ENCODE measurements around the gene CPSF2.
A peak's percentile ranks its signal among the peaks of the same experiment; 100 is the strongest.

The CPSF2 gene

DNA sequence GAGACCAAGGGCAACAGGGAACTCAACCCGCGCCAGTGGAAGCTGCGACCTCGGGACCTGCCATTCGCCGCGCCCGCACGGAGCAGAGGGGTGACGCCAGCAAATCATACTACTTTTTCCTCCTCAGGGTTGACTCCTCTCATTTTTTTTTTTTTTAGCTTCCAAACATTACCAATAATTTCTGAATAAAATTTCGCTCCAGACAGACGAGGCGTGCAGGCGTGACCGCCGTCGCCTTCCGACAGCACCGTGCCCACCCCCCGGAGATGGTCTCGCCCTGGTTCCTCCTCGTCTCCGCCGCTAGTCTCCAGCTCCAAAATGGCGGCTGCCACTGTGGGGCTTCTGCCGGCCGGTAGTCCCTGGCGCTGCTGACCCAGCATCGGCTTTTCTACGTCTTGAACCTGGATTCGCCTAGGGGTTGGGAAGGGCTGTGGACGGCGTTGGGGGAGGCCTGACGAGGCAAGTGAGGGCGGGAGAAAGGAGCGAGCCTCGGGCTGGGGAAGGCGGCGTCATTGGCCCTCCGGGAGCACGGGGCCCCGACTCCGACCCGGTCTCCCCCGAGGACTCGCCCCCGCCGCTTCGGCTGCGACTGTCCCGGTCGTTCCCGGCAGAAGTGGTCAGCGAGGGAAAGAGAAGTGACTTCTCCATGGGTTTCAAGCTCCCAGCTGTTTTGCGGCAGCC lies at the start of gene CPSF2, which contains the start of gene NDUFB1:
Gene CPSF2 (plus strand): TSS at position 300 of the 681 bp plus-strand sequence. CDS start 9,016 bp downstream, outside the sequence.
Gene NDUFB1 (minus strand): TSS at position 37 of the 681 bp plus-strand sequence. CDS start 4,069 bp downstream, outside the sequence.
- Mint-ChIP-seq H3K4me3 (peak within 1 kb of the TSS; percentile 92), H3K9me3 (no peaks in the 10 kb centered on the region), H3K27ac (peak within 1 kb of the TSS; percentile 100), H3K36me3 (ENCODE audit: low read depth) (peaks cover 82% of the 10 kb centered on the region), H3K27me3 (no peaks in the 10 kb centered on the region), H3K4me1 (ENCODE audit: low read depth) (peaks cover 42% of the 10 kb centered on the region)
- peak; percentile 91 for DNase-seq

- Mint-ChIP-seq H3K4me3 (no peak overlapping the region), H3K9me3 (no peaks in the 10 kb centered on the region), H3K27me3 (no peaks in the 10 kb centered on the region), H3K36me3 (ENCODE audit: low read depth) (peaks cover 62% of the 10 kb centered on the region), H3K27ac (no peak overlapping the region), H3K4me1 (ENCODE audit: low read depth) (no peaks in the 10 kb centered on the region)
- no peak for DNase-seq
Observed at GRCh38 chr14:92074555-92074954, 47.2 kb upstream of the CPSF2 start.

GRCh38 chr14:92088494-92088893 lies 33.3 kb upstream of the CPSF2 start:
- Mint-ChIP-seq H3K27ac (no peak overlapping the region), H3K9me3 (no peaks in the 10 kb centered on the region), H3K27me3 (no peaks in the 10 kb centered on the region), H3K4me3 (no peak overlapping the region), H3K4me1 (ENCODE audit: low read depth) (no peaks in the 10 kb centered on the region), H3K36me3 (ENCODE audit: low read depth) (peaks cover 58% of the 10 kb centered on the region)
- no peak for DNase-seq

DNA sequence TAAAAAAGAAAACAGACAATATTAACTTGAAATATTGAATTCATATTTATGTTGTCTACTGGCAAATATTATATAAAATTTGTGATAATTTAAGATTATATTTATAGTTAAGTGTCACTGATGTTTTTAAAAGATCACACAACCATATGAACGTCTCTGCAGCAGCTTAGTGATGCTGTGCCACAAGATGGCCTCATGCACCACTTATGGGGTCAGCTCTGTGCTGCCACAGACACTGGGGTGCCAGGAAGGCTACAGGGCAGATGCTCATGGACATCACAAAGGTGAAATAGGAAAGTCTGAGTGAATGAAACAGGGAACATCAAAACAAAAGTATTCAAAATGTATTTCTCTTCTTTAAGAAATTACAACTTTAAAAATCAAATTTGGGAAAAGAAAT lies 28.4 kb upstream of the CPSF2 start:
- Mint-ChIP-seq H3K4me1 (ENCODE audit: low read depth) (no peaks in the 10 kb centered on the region), H3K9me3 (no peaks in the 10 kb centered on the region), H3K27ac (no peak overlapping the region), H3K4me3 (no peak overlapping the region), H3K27me3 (no peaks in the 10 kb centered on the region), H3K36me3 (ENCODE audit: low read depth) (peaks cover 43% of the 10 kb centered on the region)
- DNase-seq, result no peak

GRCh38 chr14:92099802-92100201 lies 22.0 kb upstream of the CPSF2 start:
- H3K4me1 Mint-ChIP-seq (ENCODE audit: low read depth), result peaks cover 33% of the 10 kb centered on the region
- DNase-seq, result no peak
- peaks cover 12% of the 10 kb centered on the region for H3K36me3 Mint-ChIP-seq (ENCODE audit: low read depth)
- no peaks in the 10 kb centered on the region for H3K27me3 Mint-ChIP-seq
- no peaks in the 10 kb centered on the region for H3K9me3 Mint-ChIP-seq
- no peak overlapping the region for H3K27ac Mint-ChIP-seq
- H3K4me3 Mint-ChIP-seq, result no peak overlapping the region

- Mint-ChIP-seq H3K4me1 (ENCODE audit: low read depth) (peaks cover 57% of the 10 kb centered on the region), H3K36me3 (ENCODE audit: low read depth) (peaks cover 6% of the 10 kb centered on the region), H3K27me3 (no peaks in the 10 kb centered on the region), H3K4me3 (no peak overlapping the region), H3K9me3 (no peaks in the 10 kb centered on the region), H3K27ac (peak overlapping the region; percentile 28)
- DNase-seq, result no peak
Observed at GRCh38 chr14:92103363-92103989, 18.3 kb upstream of the CPSF2 start.

GRCh38 chr14:92105073-92105892 lies 16.5 kb upstream of the CPSF2 start:
- Mint-ChIP-seq H3K9me3 (no peaks in the 10 kb centered on the region), H3K27me3 (no peaks in the 10 kb centered on the region), H3K4me1 (ENCODE audit: low read depth) (peaks cover 51% of the 10 kb centered on the region), H3K4me3 (peak overlapping the region; percentile 94), H3K36me3 (ENCODE audit: low read depth) (peaks cover 6% of the 10 kb centered on the region), H3K27ac (peak overlapping the region; percentile 94)
- no peak for DNase-seq

DNA sequence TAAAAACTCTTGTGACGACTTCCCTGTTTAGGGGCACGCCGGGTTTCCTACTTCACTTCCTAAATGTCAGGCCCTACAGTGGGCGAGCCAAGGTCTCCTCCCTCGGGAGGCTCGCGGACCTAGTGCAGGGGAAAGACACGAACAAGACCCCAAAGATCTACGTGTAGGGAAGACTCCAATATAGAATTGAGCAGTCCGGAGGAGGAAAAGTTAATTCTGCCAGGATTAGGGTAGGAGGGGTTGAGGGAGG lies 16.0 kb upstream of the CPSF2 start:
- Mint-ChIP-seq H3K4me3 (peak overlapping the region; percentile 94), H3K36me3 (ENCODE audit: low read depth) (peaks cover 6% of the 10 kb centered on the region), H3K4me1 (ENCODE audit: low read depth) (peaks cover 48% of the 10 kb centered on the region), H3K27me3 (no peaks in the 10 kb centered on the region), H3K27ac (peak overlapping the region; percentile 94), H3K9me3 (no peaks in the 10 kb centered on the region)
- DNase-seq, result no peak

DNA sequence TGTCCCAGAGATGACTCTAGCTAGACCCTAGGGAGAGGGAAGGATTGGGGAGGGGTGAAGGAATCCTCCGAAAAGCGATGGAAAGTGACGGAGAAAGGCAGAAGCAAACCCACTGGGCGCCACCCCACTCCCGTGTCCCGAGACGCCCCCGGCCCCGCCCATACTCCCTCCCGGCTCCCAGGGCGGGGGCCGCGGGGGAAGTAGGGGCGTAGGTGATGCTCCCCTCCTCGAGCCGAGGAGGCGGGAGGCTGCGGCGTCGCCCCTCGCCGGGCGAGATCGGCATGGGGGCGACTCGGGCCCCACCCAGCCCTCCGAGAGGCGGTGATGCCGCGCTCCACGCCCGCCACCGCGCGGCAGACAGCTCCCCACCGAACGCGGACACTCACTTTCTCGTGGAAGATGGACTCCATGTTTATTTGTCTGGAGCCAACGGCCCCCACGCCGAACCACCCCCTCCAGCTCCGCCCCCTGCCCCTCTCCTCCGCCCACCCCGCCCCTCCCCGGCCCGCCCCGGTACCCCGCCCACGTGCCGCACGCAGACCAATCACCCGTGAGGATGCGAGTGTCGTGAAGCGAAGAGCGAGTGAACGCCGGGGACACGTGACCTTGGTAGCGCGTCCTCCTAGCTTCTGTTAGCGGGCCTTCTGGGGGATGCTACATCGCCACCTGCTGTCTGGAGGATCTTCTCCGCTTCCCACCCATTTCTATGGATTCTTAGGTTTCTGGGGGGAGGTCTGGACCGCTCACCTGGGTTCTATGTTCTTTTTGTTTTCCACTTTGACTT lies 15.4 kb upstream of the CPSF2 start, which contains the start of gene ATXN3:
Gene ATXN3 (minus strand): TSS at position 440 of the 784 bp plus-strand sequence. CDS start 30 bp downstream, at position 410.
- H3K9me3 Mint-ChIP-seq, result no peaks in the 10 kb centered on the region
- DNase-seq, result peak; percentile 92
- peaks cover 48% of the 10 kb centered on the region for H3K4me1 Mint-ChIP-seq (ENCODE audit: low read depth)
- peaks cover 6% of the 10 kb centered on the region for H3K36me3 Mint-ChIP-seq (ENCODE audit: low read depth)
- peak within 1 kb of the TSS; percentile 94 for H3K4me3 Mint-ChIP-seq
- peak within 1 kb of the TSS; percentile 94 for H3K27ac Mint-ChIP-seq
- no peaks in the 10 kb centered on the region for H3K27me3 Mint-ChIP-seq

- peaks cover 37% of the 10 kb centered on the region for H3K4me1 Mint-ChIP-seq (ENCODE audit: low read depth)
- H3K27ac Mint-ChIP-seq, result peak overlapping the region; percentile 83
- H3K9me3 Mint-ChIP-seq, result no peaks in the 10 kb centered on the region
- H3K36me3 Mint-ChIP-seq (ENCODE audit: low read depth), result peaks cover 6% of the 10 kb centered on the region
- DNase-seq, result peak; percentile 47
- peak overlapping the region; percentile 43 for H3K4me3 Mint-ChIP-seq
- no peaks in the 10 kb centered on the region for H3K27me3 Mint-ChIP-seq
Observed at GRCh38 chr14:92108345-92109254, 13.2 kb upstream of the CPSF2 start.

GRCh38 chr14:92109490-92109889 lies 12.3 kb upstream of the CPSF2 start:
- Mint-ChIP-seq H3K36me3 (ENCODE audit: low read depth) (peaks cover 6% of the 10 kb centered on the region), H3K27me3 (no peaks in the 10 kb centered on the region), H3K9me3 (no peaks in the 10 kb centered on the region), H3K4me1 (ENCODE audit: low read depth) (peaks cover 30% of the 10 kb centered on the region), H3K4me3 (no peak overlapping the region), H3K27ac (no peak overlapping the region)
- no peak for DNase-seq

- no peak for DNase-seq
- Mint-ChIP-seq H3K36me3 (ENCODE audit: low read depth) (peaks cover 80% of the 10 kb centered on the region), H3K4me1 (ENCODE audit: low read depth) (peaks cover 41% of the 10 kb centered on the region), H3K4me3 (peak overlapping the region; percentile 92), H3K9me3 (no peaks in the 10 kb centered on the region), H3K27me3 (no peaks in the 10 kb centered on the region), H3K27ac (peak overlapping the region; percentile 100)
Observed at GRCh38 chr14:92121207-92121669, 531 bp upstream of the CPSF2 start.

GRCh38 chr14:92122351-92122677 lies 545 bp downstream of the CPSF2 start:
- Mint-ChIP-seq H3K27me3 (no peaks in the 10 kb centered on the region), H3K27ac (peak overlapping the region; percentile 100), H3K9me3 (no peaks in the 10 kb centered on the region), H3K36me3 (ENCODE audit: low read depth) (peaks cover 82% of the 10 kb centered on the region), H3K4me1 (ENCODE audit: low read depth) (peaks cover 47% of the 10 kb centered on the region), H3K4me3 (peak overlapping the region; percentile 92)
- DNase-seq, result no peak

All from activated T-cell treated with anti-CD3 and anti-CD28 coated beads, Interleukin-2, amount 50 U/mL, for 24 hours (primary cell).